Measurements from ENCODE around the gene SOX15. TPM values are rescaled to one million over a fixed set of nuclear protein-coding genes. Genes with fewer than 3 reads are reported as not detected.
A peak's percentile ranks its signal among the peaks of the same experiment; 100 is the strongest.

The SOX15 gene
- polyA plus RNA-seq, 1 donor from 2014 or later, result 0.47 TPM

GRCh38 chr17:7613769-7614424, 24.0 kb upstream of the SOX15 start:
- peak; percentile 19 for TF ChIP-seq MXI1 (conservative IDR thresholded peaks at IDR 0.05; ENCODE audit: poor library complexity, severe bottlenecking)
- no peak for TF ChIP-seq TAF1 (IDR thresholded peaks at IDR 0.05; ENCODE audit: low read depth)
- Histone ChIP-seq H3K79me2 (replicated peaks; ENCODE audit: insufficient read depth, low read length) (peaks cover 51% of the 10 kb centered on the region), H3K4me3 (ENCODE audit: low read length) (peak overlapping the region; percentile 96), H3K4me2 (ENCODE audit: low read length) (peak overlapping the region; percentile 87), H4K20me1 (ENCODE audit: insufficient read depth) (no peaks in the 10 kb centered on the region), H3F3A (ENCODE audit: insufficient read depth, low read length, poor library complexity, severe bottlenecking) (no peaks in the 10 kb centered on the region), H2AFZ (ENCODE audit: low read depth, low read length) (no peak overlapping the region), H3K36me3 (ENCODE audit: insufficient read depth, low read length) (no peaks in the 10 kb centered on the region), H3K27ac (ENCODE audit: low read length) (peak overlapping the region; percentile 82), H3K9me2 (ENCODE audit: insufficient read depth, low read length) (no peaks in the 10 kb centered on the region), H3K27me3 (ENCODE audit: insufficient read depth, low read depth, low read length) (no peaks in the 10 kb centered on the region), H3K9ac (ENCODE audit: low read length) (peak overlapping the region; percentile 94), H3K9me3 (ENCODE audit: low read length) (no peaks in the 10 kb centered on the region)

GRCh38 chr17:7612294-7612640, 22.4 kb upstream of the SOX15 start:
- H3K9ac ChIP-seq (ENCODE audit: low read length), result no peak overlapping the region
- peak overlapping the region; percentile 9 for H3K4me2 ChIP-seq (ENCODE audit: low read length)
- H3K79me2 ChIP-seq (replicated peaks; ENCODE audit: insufficient read depth, low read length), result peaks cover 60% of the 10 kb centered on the region
- no peaks in the 10 kb centered on the region for H4K20me1 ChIP-seq (ENCODE audit: insufficient read depth)
- no peaks in the 10 kb centered on the region for H3K36me3 ChIP-seq (ENCODE audit: insufficient read depth, low read length)
- no peaks in the 10 kb centered on the region for H3K9me3 ChIP-seq (ENCODE audit: low read length)
- H3K9me2 ChIP-seq (ENCODE audit: insufficient read depth, low read length), result no peaks in the 10 kb centered on the region
- TF ChIP-seq SMC3 (conservative IDR thresholded peaks at IDR 0.05; ENCODE audit: poor library complexity) (no peak), TAF1 (IDR thresholded peaks at IDR 0.05; ENCODE audit: low read depth) (no peak)
- H2AFZ ChIP-seq (ENCODE audit: low read depth, low read length), result no peak overlapping the region
- no peaks in the 10 kb centered on the region for H3F3A ChIP-seq (ENCODE audit: insufficient read depth, low read length, poor library complexity, severe bottlenecking)
- no peak overlapping the region for H3K27ac ChIP-seq (ENCODE audit: low read length)
- H3K27me3 ChIP-seq (ENCODE audit: insufficient read depth, low read depth, low read length), result no peaks in the 10 kb centered on the region
- peak overlapping the region; percentile 96 for H3K4me3 ChIP-seq (ENCODE audit: low read length)

GRCh38 chr17:7611635-7612293, 21.9 kb upstream of the SOX15 start:
- Histone ChIP-seq H4K20me1 (ENCODE audit: insufficient read depth) (no peaks in the 10 kb centered on the region), H3K9ac (ENCODE audit: low read length) (no peak overlapping the region), H3K4me2 (ENCODE audit: low read length) (peak overlapping the region; percentile 9), H3K27ac (ENCODE audit: low read length) (no peak overlapping the region), H3K9me2 (ENCODE audit: insufficient read depth, low read length) (no peaks in the 10 kb centered on the region), H3K36me3 (ENCODE audit: insufficient read depth, low read length) (no peaks in the 10 kb centered on the region), H3K4me3 (ENCODE audit: low read length) (peak overlapping the region; percentile 96), H3K79me2 (replicated peaks; ENCODE audit: insufficient read depth, low read length) (peaks cover 64% of the 10 kb centered on the region), H3K9me3 (ENCODE audit: low read length) (no peaks in the 10 kb centered on the region), H3F3A (ENCODE audit: insufficient read depth, low read length, poor library complexity, severe bottlenecking) (no peaks in the 10 kb centered on the region), H2AFZ (ENCODE audit: low read depth, low read length) (no peak overlapping the region), H3K27me3 (ENCODE audit: insufficient read depth, low read depth, low read length) (no peaks in the 10 kb centered on the region)
- TF ChIP-seq EZH2 (IDR thresholded peaks at IDR 0.05; ENCODE audit: borderline replicate concordance, insufficient read depth, low read length, poor library complexity, severe bottlenecking) (no peak), POLR2AphosphoS5 (IDR thresholded peaks at IDR 0.05) (no peak), REST (IDR thresholded peaks at IDR 0.05; ENCODE audit: borderline replicate concordance) (no peak), SMC3 (conservative IDR thresholded peaks at IDR 0.05; ENCODE audit: poor library complexity) (no peak), CTCF (IDR thresholded peaks at IDR 0.05; ENCODE audit: poor library complexity, severe bottlenecking) (no peak), RAD21 (conservative IDR thresholded peaks at IDR 0.05) (no peak), MXI1 (conservative IDR thresholded peaks at IDR 0.05; ENCODE audit: poor library complexity, severe bottlenecking) (no peak), EP300 (conservative IDR thresholded peaks at IDR 0.05; ENCODE audit: poor library complexity, severe bottlenecking) (no peak), TAF1 (IDR thresholded peaks at IDR 0.05; ENCODE audit: low read depth) (no peak)
